IPS-18c (cell line): ENCODE measurements around the gene SH3D19.

Experiments
- H3K4me3 ChIP-seq: 2 replicates; pipeline ENCODE4 v1.7.0; 2013; ENCODE audit warnings: low read depth, mild to moderate bottlenecking, low read length, moderate library complexity; ENCODE audit not compliant: insufficient read depth
- H3K9me3 ChIP-seq: one replicate; pipeline ENCODE4 v1.6.1; 2013; ENCODE audit warnings: mild to moderate bottlenecking, low read length, moderate library complexity; ENCODE audit not compliant: control insufficient read depth, insufficient read depth

The SH3D19 gene

GRCh38 chr4:151195801-151196200 is 129.6 kb downstream of the SH3D19 start:
- Histone ChIP-seq H3K9me3 (peaks cover 5% of the 10 kb centered on the region), H3K4me3 (no peak overlapping the region)

- Histone ChIP-seq H3K4me3 (no peak overlapping the region), H3K9me3 (peaks cover 7% of the 10 kb centered on the region)
Observed at GRCh38 chr4:151193414-151193813, 132.0 kb downstream of the SH3D19 start.

- Histone ChIP-seq H3K9me3 (peaks cover 7% of the 10 kb centered on the region), H3K4me3 (no peak overlapping the region)
Observed at GRCh38 chr4:151192556-151193235, 132.7 kb downstream of the SH3D19 start.

- peaks cover 2% of the 10 kb centered on the region for H3K9me3 ChIP-seq
- H3K4me3 ChIP-seq = no peak overlapping the region
Observed at GRCh38 chr4:151184523-151185458, 140.6 kb downstream of the SH3D19 start.

GRCh38 chr4:151182455-151182996 is 142.9 kb downstream of the SH3D19 start:
- no peaks in the 10 kb centered on the region for H3K9me3 ChIP-seq
- H3K4me3 ChIP-seq = no peak overlapping the region

- no peak overlapping the region for H3K4me3 ChIP-seq
- no peaks in the 10 kb centered on the region for H3K9me3 ChIP-seq
Observed at GRCh38 chr4:151176685-151177084, 148.7 kb downstream of the SH3D19 start.

GRCh38 chr4:151175754-151176631 is 149.4 kb downstream of the SH3D19 start:
- no peaks in the 10 kb centered on the region for H3K9me3 ChIP-seq
- H3K4me3 ChIP-seq = no peak overlapping the region

- H3K4me3 ChIP-seq = no peak overlapping the region
- H3K9me3 ChIP-seq = no peaks in the 10 kb centered on the region
Observed at GRCh38 chr4:151175233-151175632, 150.2 kb downstream of the SH3D19 start.

- H3K4me3 ChIP-seq = no peak overlapping the region
- H3K9me3 ChIP-seq = no peaks in the 10 kb centered on the region
Observed at GRCh38 chr4:151174784-151175183, 150.6 kb downstream of the SH3D19 start.

- no peaks in the 10 kb centered on the region for H3K9me3 ChIP-seq
- H3K4me3 ChIP-seq = no peak overlapping the region
Observed at GRCh38 chr4:151173871-151174270, 151.5 kb downstream of the SH3D19 start.

GRCh38 chr4:151169900-151170299 is 155.5 kb downstream of the SH3D19 start:
- Histone ChIP-seq H3K4me3 (no peak overlapping the region), H3K9me3 (peaks cover 3% of the 10 kb centered on the region)

GRCh38 chr4:151169223-151169622 is 156.2 kb downstream of the SH3D19 start:
- H3K9me3 ChIP-seq = peaks cover 3% of the 10 kb centered on the region
- H3K4me3 ChIP-seq = no peak overlapping the region

- H3K9me3 ChIP-seq = peaks cover 3% of the 10 kb centered on the region
Observed at GRCh38 chr4:151167561-151167960, 157.8 kb downstream of the SH3D19 start.

GRCh38 chr4:151166636-151167035 is 158.8 kb downstream of the SH3D19 start:
- H3K9me3 ChIP-seq = peaks cover 3% of the 10 kb centered on the region
- H3K4me3 ChIP-seq = no peak overlapping the region

More at GRCh38 chr4:151167561-151167960, 157.8 kb downstream of the SH3D19 start:
- H3K4me3 ChIP-seq = no peak overlapping the region

GRCh38 chr4:151165205-151166000 is 160.0 kb downstream of the SH3D19 start:
- H3K9me3 ChIP-seq = peaks cover 3% of the 10 kb centered on the region
- H3K4me3 ChIP-seq = no peak overlapping the region

- H3K4me3 ChIP-seq = no peak overlapping the region
- H3K9me3 ChIP-seq = peaks cover 3% of the 10 kb centered on the region
Observed at GRCh38 chr4:151163855-151164254, 161.6 kb downstream of the SH3D19 start.
